Mammary epithelial cell (primary cell): ENCODE results near the gene MPO.

Experiments
- EZH2 ChIP-seq: IDR thresholded peaks from 2 replicates; pipeline ENCODE4 v1.6.1; 2012; ENCODE audit warnings: low read length, inconsistent platforms, borderline replicate concordance
- TF ChIP-seq, protein P1 (sequence below), 2 donors: IDR thresholded peaks in 1 of 2; conservative IDR thresholded peaks in 1 of 2; 2 replicates each; pipeline ENCODE4 v1.5.1; 2011 to 2012; ENCODE audit warnings: inconsistent platforms in 2 of 2, low read length in 2 of 2, mild to moderate bottlenecking in 2 of 2, control low read depth in 1 of 2, low read depth in 1 of 2; ENCODE audit not compliant: insufficient read depth in 1 of 2; ENCODE audit errors: extremely low read depth in 1 of 2

DNA sequence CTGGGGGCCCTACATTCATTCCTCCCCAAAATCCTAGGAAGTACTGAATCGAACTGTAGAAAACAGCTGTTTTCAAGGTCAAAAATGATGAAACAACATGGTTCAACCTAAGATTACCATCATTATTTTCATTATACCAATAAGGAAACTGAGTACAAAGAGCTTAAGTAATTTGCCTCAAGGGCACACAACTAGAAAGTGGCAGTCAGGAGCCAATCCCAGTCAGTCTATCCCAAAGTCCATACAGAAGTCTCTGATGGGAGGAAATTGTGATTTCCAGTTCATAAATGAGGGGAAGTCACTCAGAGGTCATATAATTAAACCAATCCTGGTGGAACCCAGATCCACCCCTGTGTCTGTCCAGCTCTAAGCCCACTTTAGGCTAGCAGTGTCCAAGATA is 34.0 kb downstream of the MPO start:
- TF ChIP-seq, protein P1, sequence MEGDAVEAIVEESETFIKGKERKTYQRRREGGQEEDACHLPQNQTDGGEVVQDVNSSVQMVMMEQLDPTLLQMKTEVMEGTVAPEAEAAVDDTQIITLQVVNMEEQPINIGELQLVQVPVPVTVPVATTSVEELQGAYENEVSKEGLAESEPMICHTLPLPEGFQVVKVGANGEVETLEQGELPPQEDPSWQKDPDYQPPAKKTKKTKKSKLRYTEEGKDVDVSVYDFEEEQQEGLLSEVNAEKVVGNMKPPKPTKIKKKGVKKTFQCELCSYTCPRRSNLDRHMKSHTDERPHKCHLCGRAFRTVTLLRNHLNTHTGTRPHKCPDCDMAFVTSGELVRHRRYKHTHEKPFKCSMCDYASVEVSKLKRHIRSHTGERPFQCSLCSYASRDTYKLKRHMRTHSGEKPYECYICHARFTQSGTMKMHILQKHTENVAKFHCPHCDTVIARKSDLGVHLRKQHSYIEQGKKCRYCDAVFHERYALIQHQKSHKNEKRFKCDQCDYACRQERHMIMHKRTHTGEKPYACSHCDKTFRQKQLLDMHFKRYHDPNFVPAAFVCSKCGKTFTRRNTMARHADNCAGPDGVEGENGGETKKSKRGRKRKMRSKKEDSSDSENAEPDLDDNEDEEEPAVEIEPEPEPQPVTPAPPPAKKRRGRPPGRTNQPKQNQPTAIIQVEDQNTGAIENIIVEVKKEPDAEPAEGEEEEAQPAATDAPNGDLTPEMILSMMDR (conservative IDR thresholded peaks at IDR 0.05 in 1 of 2, IDR thresholded peaks at IDR 0.05 in 1 of 2; ENCODE audit: extremely low read depth in 1 of 2, insufficient read depth in 1 of 2, low read depth in 1 of 2, low read length in 2 of 2) = no peak
- TF ChIP-seq EZH2 = no peak
